Mucosa of descending colon (tissue), 3 donors: ENCODE measurements around the gene CPLANE2. TPM values are rescaled to one million over a fixed set of nuclear protein-coding genes. Genes with fewer than 3 reads are reported as not detected.
"Not testable (repeated sequence)": the region's sequence is repeated elsewhere in the genome, so short reads cannot be mapped to it uniquely, and the experiment has no call there.

Source experiments
- ATAC-seq: fragments of 200-7000 bp; cut with Tn5 transposase; one replicate; pipeline ENCODE4 v1.9.1; 2020; ENCODE audit warnings: mild to moderate bottlenecking, moderate library complexity
- DNase-seq, 3 donors: peaks; one replicate each; pipeline ENCODE4 v3.0.0-alpha.2; 2020
- H3K36me3 ChIP-seq: fragments of 200-600 bp; one replicate; pipeline ENCODE4 v1.8.0; 2021; ENCODE audit warnings: low read depth, mild to moderate bottlenecking
- H3K4me1 ChIP-seq: fragments of 200-600 bp; one replicate; pipeline ENCODE4 v1.8.0; 2021; ENCODE audit warnings: low read depth, mild to moderate bottlenecking
- H3K4me3 ChIP-seq: fragments of 200-600 bp; one replicate; pipeline ENCODE4 v1.8.0; 2021; ENCODE audit warnings: mild to moderate bottlenecking
- H3K9me3 ChIP-seq: fragments of 200-600 bp; one replicate; pipeline ENCODE4 v1.8.0; 2021; ENCODE audit warnings: mild to moderate bottlenecking
- CTCF ChIP-seq: fragments of 200-600 bp; IDR thresholded peaks from one replicate; pipeline ENCODE4 v1.8.0; 2022; ENCODE audit warnings: antibody characterized with exemption, mild to moderate bottlenecking
- intact Hi-C, 2 donors: fragments of 100-400 bp; cut with DNase I in 1 of 2; cut with micrococcal nuclease in 1 of 2; formaldehyde crosslinking; loops; one replicate each; pipeline versions ENCODE4 v1.11.0 to v1.11.1; 2022; cut with DNase I, micrococcal nuclease
- total RNA-seq, 3 donors: library from RNA; stranded (reverse); fragmentation: NEBNext Ultra II Directional in 2 of 3; extraction: Animal tissue kit (Norgen Biotek cat#: 25700) in 2 of 3; gene quantifications; one replicate each; pipeline versions ENCODE4 v1.2.1 to v1.2.4, GENCODE V29; 2021 to 2023
- donor health status: DM: no; HTN: no; CAD: no; lungs with moderate emphysema.
- donor health status: DM: no; HTN: no; CAD: no.
- donor health status: DM: no; HTN: yes; CAD: no.

The CPLANE2 gene
- total RNA-seq, 3 donors from 2014 or later, result 5.3 to 9.9 (median 5.9) TPM

GRCh38 chr1:16198444-16199156, 38.4 kb downstream of the CPLANE2 start:
- DNase-seq, result peak in 2 of 3 donors; percentile 25 to 48
- Histone ChIP-seq H3K36me3 (no peaks in the 10 kb centered on the region), H3K4me3 (no peak overlapping the region), H3K4me1 (no peaks in the 10 kb centered on the region), H3K9me3 (no peaks in the 10 kb centered on the region)
- TF ChIP-seq CTCF, result no peak
- intact Hi-C loops, result loop anchor here in 1 of 2 donors (10.0 kb wide), 1 partner anchor 46 kb away; no protein-coding TSS in a partner anchor
- ATAC-seq, result peak; percentile 7

GRCh38 chr1:16196874-16197273, 40.1 kb downstream of the CPLANE2 start:
- DNase-seq, result peak in 2 of 3 donors; percentile 3 to 17
- no peaks in the 10 kb centered on the region for H3K9me3 ChIP-seq
- TF ChIP-seq CTCF, result no peak
- H3K4me1 ChIP-seq, result no peaks in the 10 kb centered on the region
- no peaks in the 10 kb centered on the region for H3K36me3 ChIP-seq
- intact Hi-C loops, result loop anchor here in 1 of 2 donors (10.0 kb wide), 1 partner anchor 48 kb away; no protein-coding TSS in a partner anchor
- ATAC-seq, result no peak
- H3K4me3 ChIP-seq, result no peak overlapping the region

GRCh38 chr1:16196139-16196538, 40.8 kb downstream of the CPLANE2 start:
- not testable (repeated sequence) for H3K36me3 ChIP-seq, H3K9me3 ChIP-seq, H3K4me1 ChIP-seq, H3K4me3 ChIP-seq, DNase-seq, ATAC-seq
- intact Hi-C loops, result loop anchor here in 1 of 2 donors (10.0 kb wide), 1 partner anchor 49 kb away; no protein-coding TSS in a partner anchor

- Histone ChIP-seq H3K4me1 (no peaks in the 10 kb centered on the region), H3K4me3 (no peak overlapping the region), H3K36me3 (no peaks in the 10 kb centered on the region), H3K9me3 (no peaks in the 10 kb centered on the region)
- no peak for DNase-seq
- no peak for ATAC-seq
- TF ChIP-seq CTCF, result no peak
- intact Hi-C loops, result loop anchor here in 1 of 2 donors (10.0 kb wide), 1 partner anchor 49 kb away; no protein-coding TSS in a partner anchor
Observed at GRCh38 chr1:16195518-16195905, 41.5 kb downstream of the CPLANE2 start.

- no peaks in the 10 kb centered on the region for H3K36me3 ChIP-seq
- no peak for TF ChIP-seq CTCF
- H3K9me3 ChIP-seq, result no peaks in the 10 kb centered on the region
- ATAC-seq (no peak), DNase-seq (peak in 1 of 3 donors; percentile 15)
- H3K4me3 ChIP-seq, result no peak overlapping the region
- intact Hi-C loops, result loop anchor here in 1 of 2 donors (10.0 kb wide), 1 partner anchor 53 kb away; no protein-coding TSS in a partner anchor
- H3K4me1 ChIP-seq, result peaks cover 18% of the 10 kb centered on the region
Observed at GRCh38 chr1:16191916-16192546, 45.0 kb downstream of the CPLANE2 start.

- intact Hi-C loops, result loop anchor here in 1 of 2 donors (10.0 kb wide), 1 partner anchor 53 kb away; no protein-coding TSS in a partner anchor
- peak in 1 of 3 donors; percentile 19 for DNase-seq
- TF ChIP-seq CTCF, result no peak
- H3K4me1 ChIP-seq, result peaks cover 24% of the 10 kb centered on the region
- H3K36me3 ChIP-seq, result no peaks in the 10 kb centered on the region
- H3K4me3 ChIP-seq, result no peak overlapping the region
- ATAC-seq, result no peak
- H3K9me3 ChIP-seq, result no peaks in the 10 kb centered on the region
Observed at GRCh38 chr1:16191309-16191708, 45.7 kb downstream of the CPLANE2 start.
